ENCODE data around the gene ZC3H18.

DNA sequence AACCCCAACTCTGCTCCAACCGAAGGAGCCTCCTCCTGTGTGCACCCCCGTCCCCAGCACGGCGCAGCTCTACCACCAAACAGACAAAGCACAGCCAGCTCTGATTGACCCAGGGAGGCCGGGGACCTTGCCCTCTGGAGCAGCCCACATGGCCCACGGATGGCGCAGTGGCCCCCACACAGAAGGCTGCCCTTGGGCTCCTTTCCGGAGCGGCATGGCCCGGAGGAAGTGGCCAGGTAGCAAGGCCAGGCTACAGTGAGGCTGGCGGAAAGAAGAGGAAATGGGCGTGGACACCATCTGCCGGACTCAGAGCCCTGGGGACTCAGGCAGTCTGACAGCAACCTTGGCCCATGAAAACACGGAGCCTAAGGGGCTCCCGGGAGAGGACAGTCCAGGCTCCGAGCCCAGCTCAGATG lies 19.9 kb upstream of the ZC3H18 start:
- TF ChIP-seq POLR2A (IDR thresholded peaks at IDR 0.05; ENCODE audit: low read depth, low read length) = no peak
- TF ChIP-seq, protein P1, sequence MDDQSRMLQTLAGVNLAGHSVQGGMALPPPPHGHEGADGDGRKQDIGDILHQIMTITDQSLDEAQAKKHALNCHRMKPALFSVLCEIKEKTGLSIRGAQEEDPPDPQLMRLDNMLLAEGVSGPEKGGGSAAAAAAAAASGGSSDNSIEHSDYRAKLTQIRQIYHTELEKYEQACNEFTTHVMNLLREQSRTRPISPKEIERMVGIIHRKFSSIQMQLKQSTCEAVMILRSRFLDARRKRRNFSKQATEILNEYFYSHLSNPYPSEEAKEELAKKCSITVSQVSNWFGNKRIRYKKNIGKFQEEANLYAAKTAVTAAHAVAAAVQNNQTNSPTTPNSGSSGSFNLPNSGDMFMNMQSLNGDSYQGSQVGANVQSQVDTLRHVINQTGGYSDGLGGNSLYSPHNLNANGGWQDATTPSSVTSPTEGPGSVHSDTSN (IDR thresholded peaks at IDR 0.05; ENCODE audit: insufficient replicate concordance, low read depth, low read length) = no peak
- no peak for TF ChIP-seq CTCF (IDR thresholded peaks at IDR 0.05 in 2 of 3, conservative IDR thresholded peaks at IDR 0.05 in 1 of 3; ENCODE audit: control insufficient read depth in 2 of 3, extremely low read depth in 1 of 3, insufficient read depth in 1 of 3, low read depth in 3 of 3, low read length in 3 of 3)
- TF ChIP-seq ZNF217 (IDR thresholded peaks at IDR 0.05) = no peak
- TF ChIP-seq, protein P2, sequence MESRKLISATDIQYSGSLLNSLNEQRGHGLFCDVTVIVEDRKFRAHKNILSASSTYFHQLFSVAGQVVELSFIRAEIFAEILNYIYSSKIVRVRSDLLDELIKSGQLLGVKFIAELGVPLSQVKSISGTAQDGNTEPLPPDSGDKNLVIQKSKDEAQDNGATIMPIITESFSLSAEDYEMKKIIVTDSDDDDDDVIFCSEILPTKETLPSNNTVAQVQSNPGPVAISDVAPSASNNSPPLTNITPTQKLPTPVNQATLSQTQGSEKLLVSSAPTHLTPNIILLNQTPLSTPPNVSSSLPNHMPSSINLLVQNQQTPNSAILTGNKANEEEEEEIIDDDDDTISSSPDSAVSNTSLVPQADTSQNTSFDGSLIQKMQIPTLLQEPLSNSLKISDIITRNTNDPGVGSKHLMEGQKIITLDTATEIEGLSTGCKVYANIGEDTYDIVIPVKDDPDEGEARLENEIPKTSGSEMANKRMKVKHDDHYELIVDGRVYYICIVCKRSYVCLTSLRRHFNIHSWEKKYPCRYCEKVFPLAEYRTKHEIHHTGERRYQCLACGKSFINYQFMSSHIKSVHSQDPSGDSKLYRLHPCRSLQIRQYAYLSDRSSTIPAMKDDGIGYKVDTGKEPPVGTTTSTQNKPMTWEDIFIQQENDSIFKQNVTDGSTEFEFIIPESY (IDR thresholded peaks at IDR 0.05) = no peak
- TF ChIP-seq, protein P3, sequence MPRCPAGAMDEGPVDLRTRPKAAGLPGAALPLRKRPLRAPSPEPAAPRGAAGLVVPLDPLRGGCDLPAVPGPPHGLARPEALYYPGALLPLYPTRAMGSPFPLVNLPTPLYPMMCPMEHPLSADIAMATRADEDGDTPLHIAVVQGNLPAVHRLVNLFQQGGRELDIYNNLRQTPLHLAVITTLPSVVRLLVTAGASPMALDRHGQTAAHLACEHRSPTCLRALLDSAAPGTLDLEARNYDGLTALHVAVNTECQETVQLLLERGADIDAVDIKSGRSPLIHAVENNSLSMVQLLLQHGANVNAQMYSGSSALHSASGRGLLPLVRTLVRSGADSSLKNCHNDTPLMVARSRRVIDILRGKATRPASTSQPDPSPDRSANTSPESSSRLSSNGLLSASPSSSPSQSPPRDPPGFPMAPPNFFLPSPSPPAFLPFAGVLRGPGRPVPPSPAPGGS (IDR thresholded peaks at IDR 0.05; ENCODE audit: borderline replicate concordance, insufficient read depth, low read depth, low read length, poor library complexity, severe bottlenecking) = no peak
- TF ChIP-seq TCF12 (IDR thresholded peaks at IDR 0.05; ENCODE audit: low read depth, low read length) = no peak
- no peak for TF ChIP-seq ZBED1 (IDR thresholded peaks at IDR 0.05; ENCODE audit: borderline replicate concordance)
- no peak for TF ChIP-seq FOXM1 (IDR thresholded peaks at IDR 0.05; ENCODE audit: low read depth, low read length)
- no peak for TF ChIP-seq EZH2 (IDR thresholded peaks at IDR 0.05; ENCODE audit: borderline replicate concordance, control insufficient read depth, low read depth, low read length)
- no peak for TF ChIP-seq USF2 (IDR thresholded peaks at IDR 0.05; ENCODE audit: borderline replicate concordance, low read depth, low read length)

All from GM12878 (cell line).